ENCODE data around the gene GOSR1.

- TF ChIP-seq CTCF (IDR thresholded peaks at IDR 0.05) (no peak), MAX (IDR thresholded peaks at IDR 0.05) (no peak), POLR2A (IDR thresholded peaks at IDR 0.05; ENCODE audit: low read length) (no peak), EP300 (IDR thresholded peaks at IDR 0.05) (no peak), RNF2 (IDR thresholded peaks at IDR 0.05; ENCODE audit: borderline replicate concordance, low read depth) (no peak), SMC3 (IDR thresholded peaks at IDR 0.05) (no peak), KDM1A (IDR thresholded peaks at IDR 0.05; ENCODE audit: low read depth) (no peak), USF2 (IDR thresholded peaks at IDR 0.05) (no peak), ZFP36 (IDR thresholded peaks at IDR 0.05; ENCODE audit: borderline replicate concordance, partially characterized antibody) (no peak), PBX3 (IDR thresholded peaks at IDR 0.05) (no peak), CEBPB (IDR thresholded peaks at IDR 0.05) (no peak), ZC3H11A (IDR thresholded peaks at IDR 0.05) (no peak)
Measured at GRCh38 chr17:30483159-30483558, 6.0 kb downstream of the GOSR1 start.
